Keratinocyte (primary cell): ENCODE data around the gene RIPK1.
"Not testable (repeated sequence)": the region's sequence is repeated elsewhere in the genome, so short reads cannot be mapped to it uniquely, and the experiment has no call there.

Source experiments
- CTCF ChIP-seq, 3 experiments: IDR thresholded peaks in 1 of 3; conservative IDR thresholded peaks in 1 of 3; optimal IDR thresholded peaks in 1 of 3; 2 replicates in 2 of 3; 3 replicates in 1 of 3; pipeline versions ENCODE3 to v1.5.1; 2011; ENCODE audit warnings: low read length in 3 of 3, mild to moderate bottlenecking in 3 of 3, moderate library complexity in 2 of 3, control low read depth in 1 of 3, inconsistent platforms in 1 of 3; ENCODE audit not compliant: insufficient read depth in 2 of 3; ENCODE audit errors: extremely low read depth in 1 of 3
- EZH2 ChIP-seq: IDR thresholded peaks from one replicate; pipeline ENCODE4 v1.6.1; 2012; ENCODE audit warnings: inconsistent platforms, mild to moderate bottlenecking, low read length, moderate library complexity

- not testable (repeated sequence) for TF ChIP-seq CTCF (optimal IDR thresholded peaks at IDR 0.05 in 1 of 3, IDR thresholded peaks at IDR 0.05 in 1 of 3, conservative IDR thresholded peaks at IDR 0.05 in 1 of 3; ENCODE audit: extremely low read depth in 1 of 3, insufficient read depth in 2 of 3, low read length in 3 of 3); EZH2
These were observed 13.8 kb upstream of the RIPK1 start for GRCh38 chr6:3054229-3055157.
